Fibroblast of lung (primary cell): Measurements from ENCODE around the gene CCDC110. TPM values are rescaled to one million over a fixed set of nuclear protein-coding genes. Genes with fewer than 3 reads are reported as not detected.

Experiments used
- DNase-seq, 2 donors: peaks; one replicate each; pipeline versions ENCODE4 v3.0.0 to v3.0.0-alpha.2; 2010; ENCODE audit warnings: low read depth in 2 of 2
- H2AFZ ChIP-seq: 2 replicates; pipeline ENCODE4 v1.5.1; 2012; ENCODE audit warnings: low read length, control low read depth, inconsistent platforms
- H3K27ac ChIP-seq: 2 replicates; pipeline ENCODE4 v1.5.1; 2011; ENCODE audit warnings: low read length, control low read depth; ENCODE audit not compliant: insufficient read depth
- H3K27me3 ChIP-seq: 2 replicates; pipeline ENCODE4 v1.5.1; 2011; ENCODE audit warnings: mild to moderate bottlenecking, low read length; ENCODE audit not compliant: control insufficient read depth, insufficient read depth
- H3K36me3 ChIP-seq: 2 replicates; pipeline ENCODE4 v1.5.1; 2011; ENCODE audit warnings: low read length; ENCODE audit not compliant: control insufficient read depth, insufficient read depth
- H3K4me1 ChIP-seq: 2 replicates; pipeline ENCODE4 v1.5.1; 2011; ENCODE audit warnings: low read length; ENCODE audit not compliant: control insufficient read depth, insufficient read depth; ENCODE audit errors: extremely low read depth
- H3K4me2 ChIP-seq: 2 replicates; pipeline ENCODE4 v1.5.1; 2011; ENCODE audit warnings: low read length, control low read depth; ENCODE audit not compliant: insufficient read depth; ENCODE audit errors: extremely low read depth
- H3K4me3 ChIP-seq, 4 experiments: fragments of 200-600 bp in 1 of 4; sonication (generic) in 1 of 4; replicated peaks in 1 of 4; 2 replicates each; pipeline ENCODE4 v1.5.1; 2011 to 2016; ENCODE audit warnings: low read length in 4 of 4, low read depth in 3 of 4, mild to moderate bottlenecking in 3 of 4, control low read depth in 2 of 4, inconsistent platforms in 1 of 4, mixed read lengths in 1 of 4; ENCODE audit not compliant: insufficient read depth in 1 of 4; ENCODE audit errors: control extremely low read depth in 1 of 4
- H3K79me2 ChIP-seq: 2 replicates; pipeline ENCODE4 v1.5.1; 2012; ENCODE audit warnings: mild to moderate bottlenecking, low read length, inconsistent platforms; ENCODE audit not compliant: control insufficient read depth, insufficient read depth
- H3K9ac ChIP-seq: 2 replicates; pipeline ENCODE4 v1.5.1; 2011; ENCODE audit warnings: mild to moderate bottlenecking, low read length, control low read depth; ENCODE audit not compliant: insufficient read depth
- H3K9me3 ChIP-seq: 2 replicates; pipeline ENCODE4 v1.5.1; 2012; ENCODE audit warnings: low read depth, low read length; ENCODE audit not compliant: control insufficient read depth, insufficient read depth
- H4K20me1 ChIP-seq: 2 replicates; pipeline ENCODE4 v1.5.1; 2011; ENCODE audit warnings: low read length; ENCODE audit not compliant: control insufficient read depth, insufficient read depth; ENCODE audit errors: extremely low read depth
- EZH2 ChIP-seq: IDR thresholded peaks from 2 replicates; pipeline ENCODE4 v1.5.1; 2012; ENCODE audit warnings: low read length, control low read depth, mild to moderate bottlenecking; ENCODE audit errors: missing control alignments
- polyA plus RNA-seq, 2 donors: library from polyadenylated mRNA; depleted of rRNA in 1 of 2; stranded (reverse) in 1 of 2; unstranded in 1 of 2; fragments of >200 nt; gene quantifications; 2 replicates each; pipeline ENCODE4 v1.2.1, GENCODE V29; 2011 to 2012; ENCODE audit warnings: missing spikeins in 1 of 2
- total RNA-seq: library from RNA; depleted of rRNA; stranded (reverse); fragments of >200 nt; gene quantifications from 2 replicates; pipeline ENCODE4 v1.2.1, GENCODE V29; 2014
- TF ChIP-seq, protein P1 (sequence below), 2 donors: IDR thresholded peaks in 1 of 2; conservative IDR thresholded peaks in 1 of 2; 1 replicate in 1 of 2; 2 replicates in 1 of 2; pipeline ENCODE4 v1.5.1; 2011 to 2012; ENCODE audit warnings: low read length in 2 of 2, control low read depth in 1 of 2, inconsistent platforms in 1 of 2, low read depth in 1 of 2, mild to moderate bottlenecking in 1 of 2

CCDC110 gene
- total and polyA plus RNA-seq, 2 donors (not counting 1 experiment from before 2014, with no cell fraction given), result 0.83 to 2.0 TPM

- Histone ChIP-seq H3K27me3 (no peaks in the 10 kb centered on the region), H2AFZ (no peak overlapping the region), H3K27ac (no peak overlapping the region), H3K9ac (no peak overlapping the region), H3K4me3 (no peak overlapping the region), H4K20me1 (no peaks in the 10 kb centered on the region), H3K9me3 (no peaks in the 10 kb centered on the region), H3K4me2 (peak overlapping the region; percentile 15), H3K4me1 (peaks cover 9% of the 10 kb centered on the region), H3K36me3 (no peaks in the 10 kb centered on the region), H3K79me2 (peaks cover 9% of the 10 kb centered on the region)
- DNase-seq, result peak; percentile 59 to 90
- TF ChIP-seq EZH2, result no peak
- TF ChIP-seq, protein P1, sequence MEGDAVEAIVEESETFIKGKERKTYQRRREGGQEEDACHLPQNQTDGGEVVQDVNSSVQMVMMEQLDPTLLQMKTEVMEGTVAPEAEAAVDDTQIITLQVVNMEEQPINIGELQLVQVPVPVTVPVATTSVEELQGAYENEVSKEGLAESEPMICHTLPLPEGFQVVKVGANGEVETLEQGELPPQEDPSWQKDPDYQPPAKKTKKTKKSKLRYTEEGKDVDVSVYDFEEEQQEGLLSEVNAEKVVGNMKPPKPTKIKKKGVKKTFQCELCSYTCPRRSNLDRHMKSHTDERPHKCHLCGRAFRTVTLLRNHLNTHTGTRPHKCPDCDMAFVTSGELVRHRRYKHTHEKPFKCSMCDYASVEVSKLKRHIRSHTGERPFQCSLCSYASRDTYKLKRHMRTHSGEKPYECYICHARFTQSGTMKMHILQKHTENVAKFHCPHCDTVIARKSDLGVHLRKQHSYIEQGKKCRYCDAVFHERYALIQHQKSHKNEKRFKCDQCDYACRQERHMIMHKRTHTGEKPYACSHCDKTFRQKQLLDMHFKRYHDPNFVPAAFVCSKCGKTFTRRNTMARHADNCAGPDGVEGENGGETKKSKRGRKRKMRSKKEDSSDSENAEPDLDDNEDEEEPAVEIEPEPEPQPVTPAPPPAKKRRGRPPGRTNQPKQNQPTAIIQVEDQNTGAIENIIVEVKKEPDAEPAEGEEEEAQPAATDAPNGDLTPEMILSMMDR (conservative IDR thresholded peaks at IDR 0.05 in 1 of 2, IDR thresholded peaks at IDR 0.05 in 1 of 2; ENCODE audit: low read depth in 1 of 2, low read length in 2 of 2), result no peak
Observed at GRCh38 chr4:185421366-185422124, 50.0 kb downstream of the CCDC110 start.

- H3K27ac ChIP-seq, result no peak overlapping the region
- H4K20me1 ChIP-seq, result no peaks in the 10 kb centered on the region
- H3K4me2 ChIP-seq, result no peak overlapping the region
- no peak overlapping the region for H3K4me3 ChIP-seq
- H3K9me3 ChIP-seq, result no peaks in the 10 kb centered on the region
- H3K27me3 ChIP-seq, result no peaks in the 10 kb centered on the region
- TF ChIP-seq, protein P1 (conservative IDR thresholded peaks at IDR 0.05 in 1 of 2, IDR thresholded peaks at IDR 0.05 in 1 of 2; ENCODE audit: low read depth in 1 of 2, low read length in 2 of 2), result no peak
- TF ChIP-seq EZH2, result no peak
- peaks cover 5% of the 10 kb centered on the region for H3K4me1 ChIP-seq
- no peak for DNase-seq
- H3K79me2 ChIP-seq, result no peaks in the 10 kb centered on the region
- H3K36me3 ChIP-seq, result no peaks in the 10 kb centered on the region
- no peak overlapping the region for H2AFZ ChIP-seq
- no peak overlapping the region for H3K9ac ChIP-seq
Observed at GRCh38 chr4:185416955-185417354, 54.6 kb downstream of the CCDC110 start.

DNA sequence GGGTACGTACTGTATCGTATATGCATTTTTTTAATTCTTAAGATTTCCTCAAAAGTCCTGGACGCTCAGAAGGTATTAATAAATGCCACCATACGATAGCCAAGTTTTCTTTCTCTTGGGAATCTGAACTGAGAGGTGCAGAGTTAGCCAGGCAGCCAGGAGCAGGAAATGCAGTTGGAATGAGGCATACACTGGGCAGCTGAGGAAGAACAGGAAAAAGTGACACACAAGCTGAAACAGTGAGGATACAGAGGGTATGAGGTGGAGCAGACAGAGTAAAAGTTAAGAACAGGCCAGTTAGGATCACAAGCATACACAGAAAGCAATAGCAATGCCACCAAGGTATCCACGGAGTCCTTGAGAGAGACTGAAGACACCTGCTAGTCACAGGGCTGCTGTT is 59.1 kb downstream of the CCDC110 start:
- H3K9me3 ChIP-seq, result no peaks in the 10 kb centered on the region
- no peak overlapping the region for H3K4me2 ChIP-seq
- no peaks in the 10 kb centered on the region for H4K20me1 ChIP-seq
- H3K4me3 ChIP-seq, result no peak overlapping the region
- H3K27ac ChIP-seq, result no peak overlapping the region
- no peaks in the 10 kb centered on the region for H3K36me3 ChIP-seq
- no peak for DNase-seq
- no peaks in the 10 kb centered on the region for H3K27me3 ChIP-seq
- H2AFZ ChIP-seq, result no peak overlapping the region
- no peaks in the 10 kb centered on the region for H3K4me1 ChIP-seq
- no peaks in the 10 kb centered on the region for H3K79me2 ChIP-seq
- no peak overlapping the region for H3K9ac ChIP-seq
- no peak for TF ChIP-seq EZH2
- TF ChIP-seq, protein P1 (conservative IDR thresholded peaks at IDR 0.05 in 1 of 2, IDR thresholded peaks at IDR 0.05 in 1 of 2; ENCODE audit: low read depth in 1 of 2, low read length in 2 of 2), result no peak
